HG02759 (cell line): Measurements from ENCODE around the gene TET1.
A peak's percentile ranks its signal among the peaks of the same experiment; 100 is the strongest.
"Not testable (repeated sequence)": the region's sequence is repeated elsewhere in the genome, so short reads cannot be mapped to it uniquely, and the experiment has no call there.

ENCODE experiments used
- ATAC-seq: cut with Tn5 transposase; IDR thresholded peaks from one replicate; pipeline ENCODE4 v1.9.1; 2021; ENCODE audit warnings: mild to moderate bottlenecking, moderate library complexity; ENCODE audit not compliant: unreplicated experiment

TET1 gene

DNA sequence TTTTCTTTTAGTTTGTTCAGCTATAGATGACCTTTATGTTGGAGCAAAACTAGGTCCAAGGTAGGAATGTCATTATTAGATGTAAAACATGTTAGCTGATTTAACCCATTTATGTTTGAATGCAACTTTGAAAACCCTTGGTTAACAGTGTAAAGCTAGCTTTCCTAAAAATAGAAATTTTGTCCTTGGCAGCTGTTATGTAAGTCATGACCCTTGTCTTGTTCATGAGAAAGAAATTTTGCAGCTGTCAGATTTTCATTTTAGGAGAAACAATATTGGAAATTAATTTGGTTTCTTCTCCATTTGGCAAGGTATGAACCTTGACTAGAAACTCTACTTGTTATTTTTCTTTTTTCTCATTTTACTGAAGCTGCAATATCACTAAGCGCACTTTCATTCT, 137.0 kb downstream of the TET1 start:
- ATAC-seq: no peak

DNA sequence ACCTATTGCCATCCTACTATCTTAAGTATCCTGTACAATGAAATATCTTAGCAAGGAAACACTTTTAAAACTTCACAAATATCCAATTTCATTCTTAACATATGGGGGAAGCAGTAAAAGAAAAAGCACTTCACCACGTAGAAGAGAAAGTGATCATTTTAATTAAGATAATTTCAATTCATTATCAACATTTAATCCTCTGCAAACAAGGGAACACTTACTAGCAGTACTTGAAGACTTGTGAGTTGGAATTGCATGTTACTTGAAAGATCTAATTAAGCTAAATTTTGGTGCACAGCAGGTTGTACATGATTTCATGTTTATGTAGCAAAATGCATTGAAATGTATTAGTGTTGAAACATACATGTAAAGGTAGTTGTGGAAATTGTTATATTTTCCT, 140.1 kb downstream of the TET1 start:
- ATAC-seq: no peak

DNA sequence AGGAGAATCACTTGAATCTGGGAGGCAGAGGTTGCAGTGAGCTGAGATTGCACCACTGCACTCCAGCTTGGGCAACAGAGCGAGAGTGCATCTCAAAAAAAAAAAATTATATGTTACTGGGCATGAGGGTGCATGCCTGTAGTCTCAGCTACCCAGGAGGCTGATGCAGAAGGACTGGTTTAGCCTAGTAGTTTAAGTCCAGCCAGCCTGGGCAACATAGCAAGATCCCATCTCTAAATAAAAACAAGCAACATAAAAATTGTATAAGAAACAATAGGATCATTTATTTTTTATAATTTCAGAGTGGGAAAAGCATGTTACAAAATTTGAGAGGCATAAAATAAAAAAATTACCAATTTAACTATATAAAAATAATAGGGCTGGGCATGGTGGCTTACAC, 145.4 kb downstream of the TET1 start:
- ATAC-seq: no peak

DNA sequence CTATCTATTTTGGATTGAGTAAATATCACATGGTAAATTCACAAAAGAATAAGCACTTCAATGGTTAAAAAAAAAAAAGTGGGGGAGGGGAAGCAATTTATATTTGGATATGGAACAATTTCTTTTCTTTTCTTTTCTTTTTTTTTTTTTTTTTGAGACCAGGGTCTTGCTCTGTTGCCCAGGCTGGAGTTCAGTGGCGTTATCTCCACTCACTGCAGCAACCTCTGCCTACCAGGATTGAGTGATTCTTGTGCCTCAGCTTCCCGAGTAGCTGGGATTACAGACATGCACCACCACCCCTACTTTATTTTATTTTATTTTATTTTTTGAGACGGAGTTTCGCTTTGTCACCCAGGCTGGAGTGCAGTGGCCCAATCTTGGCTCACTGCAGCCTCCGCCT, 148.8 kb downstream of the TET1 start:
- not testable (repeated sequence) for ATAC-seq

DNA sequence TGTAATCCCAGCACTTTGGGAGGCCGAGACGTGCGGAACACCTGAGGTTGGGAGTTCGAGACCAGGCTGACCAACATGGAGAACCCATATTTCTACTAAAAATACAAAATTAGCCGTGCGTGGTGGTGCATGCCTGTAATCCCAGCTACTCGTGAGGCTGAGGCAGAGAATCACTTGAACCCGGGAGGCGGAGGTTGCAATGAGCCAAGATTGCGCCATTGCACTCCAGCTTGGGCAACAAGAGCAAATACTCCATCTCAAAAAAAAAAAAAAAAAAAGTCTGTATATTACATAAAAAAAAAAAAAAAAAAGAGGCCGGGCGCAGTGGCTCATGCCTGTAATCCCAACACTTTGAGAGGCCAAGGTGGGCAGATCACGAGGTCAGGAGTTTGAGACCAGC, 152.9 kb downstream of the TET1 start:
- ATAC-seq: not testable (repeated sequence)

DNA sequence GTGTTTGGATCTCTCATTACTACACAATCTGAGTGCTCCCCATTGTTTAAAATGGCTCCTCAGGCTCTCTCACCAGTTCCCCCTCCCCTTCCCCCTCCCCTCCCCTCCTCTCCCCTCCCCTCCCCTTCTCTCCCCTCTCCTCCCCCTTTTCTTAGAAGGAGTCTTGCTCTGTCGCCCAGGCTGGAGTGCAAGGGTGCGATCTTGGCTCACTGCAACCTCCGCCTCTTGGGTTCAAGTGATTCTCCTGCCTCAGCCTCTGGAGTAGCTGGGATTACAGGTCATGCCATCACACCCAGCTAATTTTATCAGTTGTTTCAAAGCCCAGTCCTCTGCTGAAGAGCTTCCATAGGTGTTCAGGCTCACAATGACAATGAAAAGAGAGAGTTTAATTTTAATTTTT, 157.3 kb downstream of the TET1 start:
- no peak for ATAC-seq

DNA sequence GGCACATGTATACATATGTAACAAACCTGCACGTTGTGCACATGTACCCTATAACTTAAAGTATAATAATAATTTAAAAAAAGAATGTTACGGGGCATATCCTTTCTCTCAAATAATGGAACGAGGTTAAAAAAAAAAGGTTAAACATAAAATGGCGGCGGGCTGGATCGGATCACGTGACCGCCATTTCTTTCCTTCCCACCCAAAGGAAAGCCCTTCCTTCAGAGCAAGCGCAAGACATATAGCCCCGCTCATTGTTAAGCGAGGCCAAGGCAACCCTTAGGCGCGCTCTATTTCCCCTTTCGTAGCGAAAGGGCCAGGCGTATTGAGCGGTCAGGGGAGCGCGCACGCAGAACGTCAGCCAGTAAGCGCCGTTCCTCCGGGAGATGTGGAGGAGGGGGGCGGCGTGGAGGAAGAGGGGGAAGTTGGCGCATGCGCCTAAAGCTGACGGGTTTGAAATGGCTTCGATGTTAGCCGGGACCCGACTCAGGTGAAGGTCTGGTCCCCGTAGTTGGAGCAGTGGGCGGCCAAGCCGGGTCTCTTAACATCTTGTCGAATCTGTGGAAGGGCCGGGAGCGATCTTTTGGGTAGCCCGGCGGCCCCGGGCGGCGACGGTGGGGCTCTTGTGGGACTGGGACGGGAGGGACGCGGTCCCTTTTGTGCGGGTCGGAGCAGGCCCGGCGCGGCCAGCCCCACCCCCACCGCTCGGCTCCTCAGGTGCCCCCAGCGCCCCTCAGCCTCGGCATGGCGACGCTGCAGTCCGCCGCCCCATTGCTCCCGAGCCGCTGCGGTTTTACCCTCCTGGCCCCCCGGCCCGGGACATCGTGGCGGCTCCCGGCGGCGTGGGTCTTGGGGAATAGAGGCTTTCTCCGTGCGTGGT, 160.9 kb downstream of the TET1 start, which contains the start of gene CCAR1:
CCAR1 (plus strand) TSS at position 447 of the 880 bp plus-strand sequence. CDS start 1,266 bp downstream, outside the sequence.
- peak; percentile 99 for ATAC-seq

DNA sequence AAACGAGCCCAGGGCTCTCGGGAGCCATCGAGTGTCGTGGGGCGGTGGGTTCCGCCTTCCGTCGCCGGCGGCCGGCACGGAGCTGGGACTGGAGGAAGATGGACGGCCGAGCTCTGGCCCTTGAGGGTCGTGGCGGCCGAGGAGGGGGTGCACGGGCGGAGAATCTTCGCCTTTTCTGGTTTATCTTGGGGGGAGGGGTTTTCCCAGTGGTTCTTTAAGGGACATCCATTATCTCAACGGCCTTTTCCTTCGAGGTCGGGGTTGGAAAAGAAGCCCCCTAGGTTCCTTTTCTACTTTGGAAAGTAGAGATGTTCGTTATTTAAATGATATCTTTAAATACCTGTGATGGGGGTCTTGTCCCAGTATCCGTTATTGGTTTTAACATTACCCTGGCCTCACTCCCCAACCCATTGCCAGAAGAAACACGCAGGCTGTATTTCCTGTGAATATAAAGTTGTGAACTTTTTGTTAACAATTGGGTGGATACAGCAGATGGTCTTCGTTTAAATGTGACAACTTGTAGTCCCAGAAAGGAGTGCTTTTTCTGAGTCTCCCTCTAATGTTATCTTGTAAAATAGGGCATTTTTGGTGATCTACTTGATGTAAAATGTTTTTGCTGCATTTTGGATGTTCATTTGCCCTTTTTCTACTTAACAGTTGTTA, 161.7 kb downstream of the TET1 start:
- no peak for ATAC-seq

DNA sequence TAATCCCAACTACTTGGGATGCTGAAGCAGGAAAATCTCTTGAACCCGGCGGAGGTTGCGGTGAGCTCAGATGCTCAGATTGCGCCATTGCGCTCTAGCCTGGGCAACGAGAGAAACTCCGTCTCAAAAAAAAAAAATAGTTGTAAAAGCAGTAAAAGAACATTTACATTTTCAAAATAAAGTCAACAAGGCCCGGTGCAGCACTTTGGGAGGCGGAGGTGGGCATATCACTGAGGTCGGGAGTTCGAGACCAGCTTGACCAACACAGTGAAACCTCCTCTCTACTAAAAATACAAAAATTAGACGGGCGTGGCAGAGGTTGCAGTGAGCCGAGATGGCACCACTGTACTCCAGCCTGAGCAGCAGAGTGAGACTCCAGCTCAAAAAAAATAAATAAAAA, 164.9 kb downstream of the TET1 start:
- ATAC-seq: no peak

DNA sequence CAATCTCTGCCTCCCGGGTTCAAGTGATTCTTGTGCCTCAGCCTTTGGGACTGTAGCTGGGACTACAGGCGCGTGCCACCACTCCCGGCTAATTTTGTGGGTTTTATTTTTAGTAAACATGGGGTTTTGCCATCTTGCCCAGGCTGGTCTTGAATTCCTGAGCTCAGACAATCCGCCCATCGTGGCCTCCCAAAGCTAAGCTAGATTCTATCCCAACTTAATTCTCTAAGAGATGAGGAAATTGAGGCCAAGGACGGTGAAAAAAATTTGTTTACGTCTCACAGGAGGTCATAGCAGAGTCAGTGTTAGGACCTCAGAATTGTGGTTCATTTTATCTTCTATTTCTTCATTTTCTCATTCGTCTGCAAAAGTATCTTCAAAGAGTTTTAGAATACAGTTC, 167.0 kb downstream of the TET1 start:
- ATAC-seq: no peak

DNA sequence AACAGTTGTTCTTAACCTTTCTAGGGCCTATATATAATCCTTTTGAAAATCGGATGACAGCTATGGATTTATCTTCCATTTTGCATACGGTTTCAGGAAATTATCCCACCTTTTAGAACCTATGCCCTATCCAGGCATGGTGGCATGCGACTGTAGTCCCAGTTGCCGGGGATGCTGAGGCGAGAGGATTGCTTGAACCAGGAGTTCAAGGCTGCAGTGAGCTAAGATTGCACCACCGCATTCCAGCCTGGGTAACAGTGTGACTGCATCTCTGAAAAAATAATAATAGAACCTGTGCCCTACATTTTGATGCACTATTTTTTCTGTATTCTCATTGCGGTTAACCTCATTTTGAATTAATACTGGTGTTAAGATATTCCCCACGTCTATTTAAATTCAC, 172.5 kb downstream of the TET1 start:
- ATAC-seq: no peak

DNA sequence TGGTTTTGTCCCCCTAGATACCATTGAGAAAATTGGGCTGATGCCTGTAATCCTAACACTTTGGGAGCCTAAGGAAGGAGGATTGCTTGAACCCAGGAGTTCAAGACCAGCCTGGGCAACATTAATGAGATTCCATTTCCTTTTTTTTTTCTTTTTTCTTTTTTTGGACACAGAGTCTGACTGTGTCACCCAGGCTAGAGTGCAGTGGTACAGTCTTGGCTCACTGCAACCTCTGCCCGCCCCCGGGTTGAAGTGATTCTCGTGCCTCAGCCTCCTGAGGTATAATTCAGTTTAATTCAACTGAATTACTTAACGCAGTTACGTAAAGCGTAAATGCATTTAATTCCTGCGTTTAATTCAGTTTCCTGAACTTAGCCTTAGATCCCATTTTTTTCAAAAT, 174.2 kb downstream of the TET1 start:
- no peak for ATAC-seq

DNA sequence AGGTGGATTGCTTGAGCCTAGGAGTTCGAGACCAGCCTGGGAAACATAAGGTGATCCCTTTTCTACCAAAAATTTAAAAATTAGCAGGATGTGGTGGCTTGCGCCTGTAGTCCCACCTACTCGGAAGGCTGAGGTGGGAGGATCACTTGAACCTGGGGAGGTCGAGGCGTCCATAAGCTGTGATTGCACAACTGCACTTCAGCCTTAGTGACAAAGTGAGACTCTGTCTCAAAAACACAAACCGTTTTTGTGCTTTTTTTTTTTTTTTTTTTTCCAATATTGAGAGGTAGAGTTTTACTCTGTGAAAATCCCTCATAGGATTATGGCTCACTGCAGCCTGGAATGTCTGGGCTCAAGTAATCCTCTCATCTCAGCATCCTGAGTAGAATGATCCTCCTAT, 175.0 kb downstream of the TET1 start:
- no peak for ATAC-seq

DNA sequence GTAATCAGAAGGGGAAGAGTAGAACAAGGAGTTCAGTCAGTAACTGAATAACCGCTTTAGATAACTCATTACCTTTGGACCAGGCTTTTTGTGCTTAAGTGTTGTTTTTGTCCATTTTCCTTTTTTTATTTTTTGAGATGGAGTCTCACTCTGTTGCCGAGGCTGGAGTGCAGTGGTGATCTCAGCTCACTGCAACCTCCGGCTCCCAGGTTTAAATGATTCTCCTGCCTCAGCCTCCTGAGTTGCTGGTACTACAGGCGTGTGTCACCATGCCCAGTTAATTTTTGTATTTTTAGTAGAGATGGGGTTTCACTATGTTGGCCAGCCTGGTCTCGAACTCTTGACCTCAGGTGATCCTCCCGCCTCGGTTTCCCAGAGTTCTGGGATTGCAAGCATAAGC, 175.6 kb downstream of the TET1 start:
- ATAC-seq: not testable (repeated sequence)

DNA sequence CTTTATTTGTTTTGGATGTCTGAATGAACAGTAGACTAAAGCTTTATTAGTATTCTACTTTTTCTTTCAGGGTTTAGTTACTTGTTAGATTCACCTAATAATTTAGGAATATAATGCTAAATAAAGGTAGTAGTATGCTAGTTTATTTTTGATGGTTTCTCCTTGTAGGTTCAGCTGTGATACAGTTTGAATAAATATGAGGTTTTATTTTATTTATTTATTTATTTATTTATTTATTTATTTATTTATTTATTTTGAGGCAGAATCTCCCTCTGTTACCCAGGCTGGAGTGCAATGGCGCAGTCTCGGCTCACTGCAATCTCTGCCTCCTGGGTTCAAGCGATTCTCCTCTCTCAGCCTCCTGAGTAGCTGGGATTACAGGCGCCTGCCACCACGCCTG, 180.5 kb downstream of the TET1 start:
- ATAC-seq: not testable (repeated sequence)

DNA sequence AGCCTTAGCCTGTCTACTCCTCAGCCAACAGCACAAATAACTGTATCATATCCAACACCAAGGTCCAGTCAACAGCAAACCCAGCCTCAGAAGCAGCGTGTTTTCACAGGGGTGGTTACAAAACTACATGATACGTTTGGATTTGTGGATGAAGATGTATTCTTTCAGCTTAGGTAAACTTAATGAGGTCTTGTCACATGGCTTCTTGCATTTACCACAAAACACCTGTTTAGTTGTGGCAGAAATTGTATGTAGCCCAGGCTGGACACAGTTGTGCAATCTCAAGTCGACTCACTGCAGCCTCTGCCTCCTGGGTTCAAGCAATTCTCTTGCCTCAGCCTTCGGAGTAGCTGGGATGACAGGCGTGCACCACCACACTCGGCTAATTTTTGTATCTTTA, 182.3 kb downstream of the TET1 start:
- no peak for ATAC-seq
